GM19438 (cell line): ENCODE data around the gene KIAA0513.

ENCODE experiments used
- ATAC-seq: cut with Tn5 transposase; IDR thresholded peaks from one replicate; pipeline ENCODE4 v1.9.1; 2021; ENCODE audit warnings: low read depth; ENCODE audit not compliant: unreplicated experiment

The KIAA0513 gene

GRCh38 chr16:85066346-85066885, 38.8 kb downstream of the KIAA0513 start:
- no peak for ATAC-seq

GRCh38 chr16:85067024-85067423, 39.4 kb downstream of the KIAA0513 start:
- ATAC-seq, result no peak

DNA sequence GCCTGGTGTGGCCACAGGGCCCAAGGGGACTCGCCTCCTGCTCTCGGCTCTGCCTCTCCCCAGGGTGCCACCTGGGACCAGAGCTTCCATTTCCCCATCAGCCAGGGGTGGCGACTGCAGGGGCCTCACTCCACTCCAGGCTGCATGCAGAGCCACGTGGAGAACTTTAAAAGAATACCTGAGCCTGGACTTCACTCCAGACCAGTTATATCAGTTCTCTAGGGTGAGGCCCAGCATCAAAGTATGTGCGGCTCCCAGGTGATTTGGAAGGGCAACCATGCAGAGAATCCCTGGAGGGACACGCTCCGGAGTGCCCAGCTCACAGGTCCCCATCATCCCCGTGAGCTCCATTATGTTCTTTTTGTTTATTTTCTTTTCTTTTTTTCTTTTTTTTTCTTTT, 39.8 kb downstream of the KIAA0513 start:
- no peak for ATAC-seq

DNA sequence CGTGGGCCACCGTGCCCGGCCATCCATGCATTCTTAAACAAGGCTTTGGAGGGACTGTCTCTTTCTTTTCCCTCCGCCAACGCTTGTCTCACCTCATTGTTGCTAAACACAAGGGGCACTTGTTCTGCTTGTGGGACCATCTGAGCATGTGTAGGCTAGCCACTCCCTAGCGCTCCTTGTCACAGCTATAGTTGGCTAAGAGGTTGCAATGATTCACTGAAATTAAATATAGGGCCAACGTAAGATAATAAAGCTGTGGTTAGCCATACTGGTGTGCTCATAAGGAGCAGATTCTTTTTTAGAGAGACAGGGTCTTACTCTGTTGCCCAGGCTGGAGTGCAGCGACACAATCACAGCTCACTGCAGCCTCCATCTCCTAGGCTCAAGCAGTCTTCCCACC, 41.2 kb downstream of the KIAA0513 start:
- ATAC-seq, result no peak

DNA sequence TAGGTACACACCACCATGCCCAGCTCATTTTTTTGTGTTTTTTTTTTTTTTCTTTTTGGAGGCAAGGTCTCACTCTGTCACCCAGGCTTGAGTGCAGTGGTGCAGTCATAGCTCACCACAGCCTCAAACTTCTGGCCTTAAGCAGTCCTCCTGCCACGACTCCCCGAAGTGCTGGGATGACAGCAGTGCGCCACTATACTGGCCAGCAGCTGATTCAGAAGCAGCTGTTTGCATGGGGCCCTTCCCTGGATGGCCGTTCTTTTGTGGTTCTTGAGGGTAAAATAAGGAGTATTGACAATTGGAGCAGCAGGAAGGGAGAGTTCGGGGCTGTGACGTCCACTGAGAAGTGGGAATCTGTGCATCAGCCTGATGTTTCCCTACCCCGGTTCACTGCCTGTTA, 41.6 kb downstream of the KIAA0513 start:
- ATAC-seq, result no peak

- ATAC-seq, result no peak
Observed at GRCh38 chr16:85072076-85072860, 44.7 kb downstream of the KIAA0513 start.

- no peak for ATAC-seq
Observed at GRCh38 chr16:85072947-85073346, 45.4 kb downstream of the KIAA0513 start.

- no peak for ATAC-seq
Observed at GRCh38 chr16:85074225-85074914, 46.8 kb downstream of the KIAA0513 start.

GRCh38 chr16:85075236-85075924, 47.8 kb downstream of the KIAA0513 start:
- no peak for ATAC-seq

GRCh38 chr16:85077039-85077438, 49.4 kb downstream of the KIAA0513 start:
- ATAC-seq, result no peak

- ATAC-seq, result no peak
Observed at GRCh38 chr16:85077576-85078125, 50.1 kb downstream of the KIAA0513 start.

- ATAC-seq, result no peak
Observed at GRCh38 chr16:85078226-85078625, 50.6 kb downstream of the KIAA0513 start.

DNA sequence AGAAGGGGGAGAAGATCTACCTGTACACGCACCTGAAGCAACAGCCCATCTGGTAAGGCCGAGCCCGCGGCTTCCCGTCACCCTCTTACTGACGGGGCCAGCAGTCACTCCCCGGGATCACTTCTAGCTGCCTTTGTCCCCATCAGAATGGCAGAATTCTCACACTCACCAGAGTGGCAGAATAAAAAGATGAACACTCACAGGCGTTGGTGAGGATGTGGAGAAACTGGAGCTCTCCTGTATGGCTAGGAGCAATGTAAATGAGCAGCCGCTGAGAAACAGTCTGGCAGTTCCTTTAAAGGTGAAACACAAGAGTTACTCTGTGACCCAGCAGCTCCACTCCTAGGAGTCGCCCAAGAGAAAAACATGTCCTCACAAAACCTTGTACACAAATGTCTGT, 51.4 kb downstream of the KIAA0513 start:
- ATAC-seq, result no peak

DNA sequence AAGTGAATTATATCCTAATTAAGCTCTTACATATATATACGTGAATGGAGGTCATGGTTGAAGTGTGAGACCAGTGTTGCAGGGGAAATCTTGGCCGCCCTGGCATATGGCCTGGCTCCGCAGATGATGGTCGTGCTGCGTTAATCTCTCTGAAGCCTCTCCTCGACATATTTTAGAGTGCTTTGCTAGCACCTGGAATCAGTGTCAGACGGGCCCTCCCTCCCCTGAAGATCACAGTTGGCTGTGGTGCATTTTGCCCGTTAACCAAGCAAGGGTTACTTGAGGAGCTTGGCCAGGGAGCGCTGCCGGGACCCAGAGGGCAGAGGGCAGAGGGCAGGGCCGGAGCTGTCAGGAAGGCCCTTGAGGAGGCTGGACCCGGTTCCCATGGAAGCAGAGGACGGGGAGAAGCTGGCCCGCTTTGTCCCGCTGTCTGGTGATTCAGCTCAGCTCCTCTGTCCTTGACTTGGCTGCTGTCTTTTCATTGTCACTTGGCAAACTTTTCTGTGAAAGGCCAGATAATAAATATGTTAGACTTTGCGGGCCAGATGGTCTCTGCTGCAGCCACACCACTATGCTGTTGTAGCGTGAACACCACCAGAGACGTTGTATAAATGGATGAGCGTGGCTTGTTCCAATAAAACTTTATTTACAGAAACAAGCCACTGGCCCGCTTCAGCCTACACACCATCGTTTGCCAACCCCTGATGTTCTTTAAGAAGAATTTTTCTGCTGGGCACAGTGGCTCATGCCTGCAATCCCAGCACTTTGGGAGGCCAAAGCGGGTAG, 52.4 kb downstream of the KIAA0513 start:
- ATAC-seq, result no peak

GRCh38 chr16:85081038-85081437, 53.4 kb downstream of the KIAA0513 start:
- ATAC-seq, result no peak

DNA sequence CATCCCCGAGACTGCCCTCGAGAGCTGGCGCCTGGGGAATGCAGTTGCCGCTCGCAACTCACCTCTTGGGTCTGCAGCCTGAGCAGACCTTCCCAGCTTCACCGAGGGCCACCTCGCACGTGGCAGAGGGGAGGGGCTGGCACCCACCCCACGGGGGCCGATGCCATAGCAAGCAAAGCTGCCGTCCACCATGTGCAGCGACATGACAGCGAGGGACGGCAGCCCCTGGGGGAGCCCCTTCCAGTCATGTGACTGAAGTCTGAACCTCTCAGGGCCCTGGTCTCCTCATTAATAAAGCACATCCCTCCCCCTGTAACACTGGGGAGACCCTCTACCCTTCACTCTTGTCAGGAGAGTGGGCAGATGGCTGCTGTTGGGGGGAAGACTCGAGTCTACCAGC, 54.2 kb downstream of the KIAA0513 start:
- no peak for ATAC-seq

DNA sequence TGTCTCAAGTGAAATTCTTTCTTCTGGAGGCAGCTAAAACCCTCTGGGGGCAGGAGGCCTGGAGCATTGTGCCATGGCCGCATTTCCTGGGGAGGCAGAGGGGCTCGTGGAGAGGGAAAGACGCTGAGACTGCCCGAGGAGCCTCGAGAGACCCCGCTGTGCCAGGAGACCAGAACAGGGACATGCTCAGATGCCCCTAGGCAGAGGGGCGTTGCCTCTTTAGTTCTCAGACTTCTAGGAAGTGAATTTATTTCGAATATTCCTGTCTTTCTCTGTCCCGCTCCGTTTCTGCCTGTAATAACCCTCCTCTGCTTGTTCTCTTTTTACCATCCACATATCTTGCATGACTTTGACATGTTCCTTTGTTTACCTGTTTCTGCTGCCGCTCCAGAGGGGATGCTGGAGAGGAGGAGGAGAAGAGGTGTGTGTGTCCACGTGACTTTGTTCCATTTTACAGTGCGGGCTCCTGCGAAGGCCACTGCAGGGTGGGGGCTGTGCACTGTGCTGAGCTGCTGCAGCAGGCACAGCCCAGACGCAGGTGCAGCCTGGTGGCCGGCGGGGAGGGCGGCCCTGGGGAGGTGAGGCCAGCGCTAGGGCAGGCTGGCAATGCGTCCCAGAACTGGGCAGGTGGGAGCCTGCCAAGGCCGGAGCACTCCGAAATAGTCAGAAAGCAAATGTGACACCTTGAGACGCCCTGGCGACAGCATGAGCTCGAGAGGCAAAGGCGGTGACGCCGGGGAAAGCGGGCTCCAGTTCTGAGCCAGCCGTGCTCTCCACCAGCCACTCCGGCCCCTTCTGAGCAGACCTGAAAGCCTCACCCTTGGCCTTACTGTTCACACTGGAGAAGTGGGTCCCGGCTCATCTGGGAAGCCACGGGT, 54.8 kb downstream of the KIAA0513 start:
- no peak for ATAC-seq

- ATAC-seq, result no peak
Observed at GRCh38 chr16:85083051-85083639, 55.5 kb downstream of the KIAA0513 start.
